ENCODE results near the gene RNF44. TPM values are rescaled to one million over a fixed set of nuclear protein-coding genes. Genes with fewer than 3 reads are reported as not detected.
"Not testable (repeated sequence)": the region's sequence is repeated elsewhere in the genome, so short reads cannot be mapped to it uniquely, and the experiment has no call there.

Gene RNF44
- total RNA-seq, 2 donors from 2014 or later: 16.2 to 16.6 TPM

- intact Hi-C loops (cut with DNase I): no loop called here
- no peak for DNase-seq (ENCODE audit: low spot score)
These were observed 39.4 kb downstream of the RNF44 start for GRCh38 chr5:176497852-176498251.

- intact Hi-C loops (cut with DNase I): no loop called here
- DNase-seq (ENCODE audit: low spot score): no peak
These were observed 44.8 kb downstream of the RNF44 start for GRCh38 chr5:176492431-176492830.

DNA sequence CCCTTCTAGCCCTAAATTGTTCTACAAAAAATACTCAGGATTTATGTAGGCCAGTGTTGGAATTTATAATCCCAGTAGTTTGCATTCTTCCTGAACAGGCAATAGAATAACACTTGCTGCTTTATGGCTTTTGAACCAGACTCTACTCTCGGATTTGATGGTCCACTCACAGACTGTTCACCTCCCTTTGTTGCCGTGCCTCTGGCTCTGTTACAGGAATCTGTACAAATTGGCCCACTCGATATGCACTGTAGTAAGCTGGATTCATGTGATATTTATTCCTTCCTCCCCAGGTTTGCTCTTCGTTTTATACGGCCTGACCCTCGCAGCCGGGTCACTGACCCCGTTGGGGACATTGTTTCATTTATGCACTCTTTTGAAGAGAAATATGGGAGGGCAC, 45.3 kb downstream of the RNF44 start:
- DNase-seq (ENCODE audit: low spot score): no peak
- intact Hi-C loops (cut with DNase I): no loop called here

DNA sequence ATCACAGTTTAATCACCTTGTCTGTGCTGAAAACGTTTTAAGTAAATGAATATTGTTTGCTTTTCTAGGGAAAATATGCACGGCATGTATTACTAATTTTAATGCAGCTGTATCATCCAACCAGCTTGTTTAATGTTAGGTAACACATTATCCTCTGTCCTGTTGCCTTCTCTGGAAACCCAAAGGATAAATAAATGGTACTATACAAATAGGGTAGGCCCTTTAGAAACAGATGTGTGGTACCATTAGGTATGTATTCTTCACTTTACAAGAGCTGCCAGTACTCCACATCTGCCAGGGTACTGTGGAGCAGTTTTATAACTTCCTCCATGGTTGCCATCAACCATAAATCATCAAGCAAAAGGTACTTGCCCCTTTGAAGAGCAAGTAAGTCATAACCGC, 46.1 kb downstream of the RNF44 start:
- intact Hi-C loops (cut with DNase I): no loop called here
- no peak for DNase-seq (ENCODE audit: low spot score)

DNA sequence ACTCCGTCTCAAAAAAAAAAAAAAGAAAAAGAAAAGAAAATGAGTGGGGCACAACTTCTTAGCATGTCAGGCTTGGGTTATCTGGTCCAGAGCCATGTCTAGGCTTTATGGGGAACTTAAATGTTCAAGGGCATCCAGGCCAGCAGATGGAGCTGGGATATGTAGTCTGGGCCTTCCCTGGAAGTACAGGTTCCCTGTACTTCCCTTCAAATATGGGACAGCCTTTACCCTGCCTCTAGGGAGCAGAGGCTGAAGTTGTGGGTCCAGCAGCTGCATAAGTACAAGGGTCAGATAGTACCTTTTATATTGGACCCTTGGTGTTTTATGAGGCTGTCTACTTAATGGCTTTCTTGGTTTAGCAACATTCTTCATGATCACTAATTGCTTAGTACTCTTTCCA, 46.9 kb downstream of the RNF44 start:
- intact Hi-C loops (cut with DNase I): no loop called here
- no peak for DNase-seq (ENCODE audit: low spot score)

- no peak for DNase-seq (ENCODE audit: low spot score)
- intact Hi-C loops (cut with DNase I): no loop called here
These were observed 48.1 kb downstream of the RNF44 start for GRCh38 chr5:176489077-176489476.

- intact Hi-C loops (cut with DNase I); DNase-seq (ENCODE audit: low spot score): not testable (repeated sequence)
These were observed 50.0 kb downstream of the RNF44 start for GRCh38 chr5:176487160-176487559.

- DNase-seq (ENCODE audit: low spot score): no peak
- intact Hi-C loops (cut with DNase I): no loop called here
These were observed 50.9 kb downstream of the RNF44 start for GRCh38 chr5:176486189-176486757.

GRCh38 chr5:176485176-176485575, 52.0 kb downstream of the RNF44 start:
- DNase-seq (ENCODE audit: low spot score): no peak
- intact Hi-C loops (cut with DNase I): no loop called here

DNA sequence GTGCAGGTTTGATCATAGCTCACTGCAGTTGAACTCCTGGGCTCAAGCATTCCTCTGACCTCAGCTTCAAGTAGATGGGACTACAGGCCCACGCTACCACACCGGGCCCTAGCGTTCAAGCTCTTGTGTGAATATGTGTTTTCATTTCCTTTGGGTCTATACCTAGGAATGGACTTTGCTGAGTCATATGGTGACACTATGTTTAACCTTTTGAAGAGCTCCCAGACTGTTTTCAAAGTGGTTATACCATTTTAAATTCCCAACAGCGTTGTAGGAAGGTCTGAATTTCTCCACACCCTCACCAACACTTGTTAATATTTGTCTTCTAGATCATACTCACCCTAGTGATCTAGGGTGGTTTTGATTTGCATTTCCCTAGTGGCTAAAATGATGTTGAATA, 55.5 kb downstream of the RNF44 start:
- DNase-seq (ENCODE audit: low spot score): no peak
- intact Hi-C loops (cut with DNase I): no loop called here

Other genes starting within 250 kb of the RNF44 start
- 10 to 100 TPM; 80.9 to 90.2 TPM for gene KIAA1191, start 175.6 kb downstream of the RNF44 start, total RNA-seq
- gene ARL10, start 171.9 kb downstream of the RNF44 start, total RNA-seq: 10 to 100 TPM; 12.4 to 15.2 TPM
- gene NOP16, start 148.8 kb downstream of the RNF44 start, total RNA-seq: 10 to 100 TPM; 17.5 to 18.1 TPM
- 10 to 100 TPM; 66.9 to 90.4 TPM for gene HIGD2A, start 148.7 kb downstream of the RNF44 start, total RNA-seq
- 100 to 1,000 TPM; 147 to 179 TPM for gene CLTB, start 120.9 kb downstream of the RNF44 start, total RNA-seq
- gene FAF2, start 89.0 kb downstream of the RNF44 start, total RNA-seq: 10 to 100 TPM; 27.3 to 27.7 TPM
- under 1 TPM in 1 of 2 donors, not detected in 1; 0.14 TPM for gene CDHR2, start 11.9 kb upstream of the RNF44 start, total RNA-seq
- gene GPRIN1, start 72.8 kb upstream of the RNF44 start, total RNA-seq: 1 to 10 TPM in 1 of 2 donors, under 1 TPM in 1; 0.37 to 1.1 TPM
- gene SNCB, start 93.1 kb upstream of the RNF44 start, total RNA-seq: not detected
- gene EIF4E1B, start 93.3 kb upstream of the RNF44 start, total RNA-seq: not detected
- gene TSPAN17, start 110.1 kb upstream of the RNF44 start, total RNA-seq: 10 to 100 TPM; 15.7 to 18.5 TPM

Data from posterior vena cava (tissue), 2 donors.